ENCODE results near the gene EPHB1. TPM values are rescaled to one million over a fixed set of nuclear protein-coding genes. Genes with fewer than 3 reads are reported as not detected.
"Not testable (repeated sequence)": the region's sequence is repeated elsewhere in the genome, so short reads cannot be mapped to it uniquely, and the experiment has no call there.

EPHB1 gene
- total RNA-seq, 2 experiments from 2014 or later: 0.39 to 0.91 TPM

DNA sequence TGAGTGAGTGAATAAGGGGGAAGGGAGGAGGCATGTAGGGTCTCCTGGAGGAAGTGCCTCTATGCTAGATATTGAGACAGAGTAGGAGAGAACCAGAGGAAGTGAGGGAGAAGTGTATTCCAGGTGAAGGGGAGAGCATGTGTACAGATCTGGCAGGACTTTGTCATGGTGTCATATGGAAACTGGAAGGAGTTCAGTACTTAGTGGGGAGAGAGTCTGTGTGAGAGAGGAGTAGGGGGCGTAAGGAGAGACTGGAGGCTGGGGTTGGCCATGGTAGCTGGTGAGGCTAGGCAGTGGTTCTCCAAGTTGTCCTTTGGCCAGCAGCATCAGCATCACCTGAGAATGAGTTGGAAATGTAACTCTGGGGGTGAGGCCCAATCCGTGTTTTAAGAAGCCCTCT lies 29.6 kb upstream of the EPHB1 start:
- POLR2A ChIA-PET: no interaction called here
- H3K27me3 Mint-ChIP-seq: peaks cover 8% of the 10 kb centered on the region
- H3K36me3 Mint-ChIP-seq: no peaks in the 10 kb centered on the region
- no peaks in the 10 kb centered on the region for H3K9me3 Mint-ChIP-seq
- no peaks in the 10 kb centered on the region for H3K4me1 Mint-ChIP-seq
- no peak for DNase-seq
- H3K4me3 Mint-ChIP-seq: no peak overlapping the region
- no peak for ATAC-seq (ENCODE audit: low read depth)
- H3K27ac Mint-ChIP-seq: no peak overlapping the region

DNA sequence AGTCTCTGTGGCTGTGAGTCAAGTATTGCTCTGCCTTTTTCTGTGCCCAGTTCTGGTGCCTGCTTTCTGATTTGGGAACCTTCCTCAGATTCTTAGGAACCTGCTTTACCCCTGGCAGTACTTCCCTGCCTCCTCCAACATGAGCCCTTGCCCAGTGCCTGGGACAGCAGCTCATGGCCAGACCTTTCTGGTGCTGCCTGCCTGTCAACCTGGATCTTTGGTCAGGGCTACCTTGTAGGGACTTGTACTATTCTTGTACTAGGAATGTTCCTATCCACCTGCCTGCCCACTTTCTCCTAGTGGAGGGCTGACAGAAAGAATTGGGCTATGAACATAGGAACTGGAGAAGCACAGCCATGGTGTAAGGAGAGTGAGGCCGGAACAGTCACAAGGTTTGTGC lies 28.8 kb upstream of the EPHB1 start:
- H3K27me3 Mint-ChIP-seq: peaks cover 8% of the 10 kb centered on the region
- DNase-seq: no peak
- H3K36me3 Mint-ChIP-seq: no peaks in the 10 kb centered on the region
- H3K27ac Mint-ChIP-seq: no peak overlapping the region
- POLR2A ChIA-PET: no interaction called here
- H3K4me3 Mint-ChIP-seq: no peak overlapping the region
- H3K9me3 Mint-ChIP-seq: no peaks in the 10 kb centered on the region
- H3K4me1 Mint-ChIP-seq: no peaks in the 10 kb centered on the region
- no peak for ATAC-seq (ENCODE audit: low read depth)

DNA sequence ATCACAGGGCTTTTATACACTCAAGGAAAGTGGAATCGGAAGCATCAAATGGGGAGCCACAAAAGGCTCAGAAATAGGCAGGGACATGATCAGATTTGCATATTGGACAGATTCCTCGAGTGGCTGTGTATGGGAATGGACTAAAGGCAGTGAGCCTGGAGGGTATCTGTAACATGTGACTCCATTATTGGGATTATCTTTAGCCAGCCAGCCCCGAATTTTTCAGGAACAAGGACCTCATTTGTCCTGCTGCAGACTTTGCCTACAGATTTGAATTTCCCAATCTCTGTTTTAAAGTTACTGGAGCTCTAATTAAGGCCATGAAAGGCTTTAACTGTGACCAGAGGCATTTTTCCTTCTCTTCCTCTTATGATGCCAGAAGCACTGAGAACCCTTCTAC lies 26.9 kb upstream of the EPHB1 start:
- ATAC-seq (ENCODE audit: low read depth): no peak
- H3K4me1 Mint-ChIP-seq: no peaks in the 10 kb centered on the region
- H3K27ac Mint-ChIP-seq: no peak overlapping the region
- no peaks in the 10 kb centered on the region for H3K36me3 Mint-ChIP-seq
- H3K4me3 Mint-ChIP-seq: no peak overlapping the region
- no peak for DNase-seq
- POLR2A ChIA-PET: no interaction called here
- no peaks in the 10 kb centered on the region for H3K9me3 Mint-ChIP-seq
- H3K27me3 Mint-ChIP-seq: peaks cover 5% of the 10 kb centered on the region

DNA sequence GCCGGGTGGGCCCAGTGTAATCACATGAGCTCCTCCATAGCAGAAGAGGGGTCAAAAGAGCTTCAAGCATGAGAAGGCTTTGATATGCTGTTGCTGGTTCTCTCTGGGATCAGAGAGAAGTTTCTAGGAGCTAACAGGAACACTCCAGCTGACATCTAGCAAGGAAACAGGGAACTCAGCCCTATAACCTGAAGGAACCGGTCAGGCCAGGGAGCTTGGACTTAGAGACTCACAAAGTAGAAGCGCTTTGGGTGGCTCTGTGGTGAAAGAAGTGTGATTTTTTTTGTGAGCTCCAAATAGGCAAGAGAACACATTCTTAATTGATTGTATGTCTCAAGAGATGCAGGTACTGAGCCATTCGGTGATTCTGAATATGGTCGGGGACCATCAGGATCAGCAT lies 26.2 kb upstream of the EPHB1 start:
- H3K27me3 Mint-ChIP-seq: peaks cover 10% of the 10 kb centered on the region
- no peaks in the 10 kb centered on the region for H3K9me3 Mint-ChIP-seq
- POLR2A ChIA-PET: no interaction called here
- no peak for ATAC-seq (ENCODE audit: low read depth)
- no peaks in the 10 kb centered on the region for H3K4me1 Mint-ChIP-seq
- no peak overlapping the region for H3K27ac Mint-ChIP-seq
- H3K4me3 Mint-ChIP-seq: no peak overlapping the region
- DNase-seq: no peak
- no peaks in the 10 kb centered on the region for H3K36me3 Mint-ChIP-seq

DNA sequence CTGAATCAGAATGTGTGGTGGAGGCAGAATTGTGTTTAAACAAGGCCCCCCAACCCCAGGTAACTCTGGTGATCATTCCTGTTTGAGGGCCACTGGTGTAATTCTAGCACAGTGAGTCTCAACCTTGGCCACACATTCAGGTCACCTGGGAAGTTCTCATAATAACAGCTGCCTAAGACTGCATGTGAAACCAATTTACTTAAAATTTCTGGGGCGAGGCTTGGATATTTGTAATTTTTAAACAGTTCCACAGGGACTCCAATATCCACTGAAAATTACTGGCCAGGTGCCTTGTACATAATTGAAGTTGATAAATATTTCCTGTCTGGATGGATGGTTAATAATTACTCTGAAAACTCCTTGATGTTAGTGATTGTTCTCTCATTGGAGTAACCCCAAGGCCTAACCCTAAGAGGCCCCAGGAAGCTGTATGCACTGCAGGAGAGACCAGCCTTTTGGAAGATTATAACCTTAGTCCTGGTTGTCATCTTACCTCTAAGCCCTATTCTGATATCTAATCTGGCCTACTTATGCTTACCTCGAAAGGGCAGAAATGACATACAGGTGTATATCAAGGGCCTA lies 25.7 kb upstream of the EPHB1 start:
- H3K27me3 Mint-ChIP-seq: peaks cover 13% of the 10 kb centered on the region
- H3K36me3 Mint-ChIP-seq: no peaks in the 10 kb centered on the region
- H3K4me1 Mint-ChIP-seq: no peaks in the 10 kb centered on the region
- DNase-seq (no peak), ATAC-seq (ENCODE audit: low read depth) (no peak)
- no peaks in the 10 kb centered on the region for H3K9me3 Mint-ChIP-seq
- H3K4me3 Mint-ChIP-seq: no peak overlapping the region
- POLR2A ChIA-PET: no interaction called here
- H3K27ac Mint-ChIP-seq: no peak overlapping the region

DNA sequence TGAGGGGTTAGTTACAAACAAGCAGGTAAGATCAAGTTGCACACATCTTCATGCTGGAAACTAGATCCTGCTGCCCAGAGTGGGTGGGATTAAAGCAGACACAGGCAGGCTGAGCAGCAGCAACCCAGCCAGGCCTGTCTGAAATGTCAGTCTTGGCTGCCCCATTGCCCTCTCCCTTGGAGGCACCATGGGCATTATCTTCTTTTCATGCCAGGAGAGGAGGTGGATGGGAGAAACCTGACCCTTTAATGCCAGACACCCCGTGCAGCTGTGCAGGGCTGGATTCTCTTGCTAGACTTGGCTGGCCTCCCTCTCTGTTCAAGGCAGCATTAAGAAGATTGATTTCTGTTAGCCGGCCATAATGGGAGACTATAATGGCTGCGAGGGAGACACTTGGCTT lies 23.0 kb upstream of the EPHB1 start:
- peaks cover 3% of the 10 kb centered on the region for H3K36me3 Mint-ChIP-seq
- no peak for ATAC-seq (ENCODE audit: low read depth)
- DNase-seq: no peak
- H3K4me3 Mint-ChIP-seq: no peak overlapping the region
- POLR2A ChIA-PET: no interaction called here
- H3K9me3 Mint-ChIP-seq: no peaks in the 10 kb centered on the region
- H3K27me3 Mint-ChIP-seq: peaks cover 16% of the 10 kb centered on the region
- H3K27ac Mint-ChIP-seq: no peak overlapping the region
- H3K4me1 Mint-ChIP-seq: peaks cover 8% of the 10 kb centered on the region

DNA sequence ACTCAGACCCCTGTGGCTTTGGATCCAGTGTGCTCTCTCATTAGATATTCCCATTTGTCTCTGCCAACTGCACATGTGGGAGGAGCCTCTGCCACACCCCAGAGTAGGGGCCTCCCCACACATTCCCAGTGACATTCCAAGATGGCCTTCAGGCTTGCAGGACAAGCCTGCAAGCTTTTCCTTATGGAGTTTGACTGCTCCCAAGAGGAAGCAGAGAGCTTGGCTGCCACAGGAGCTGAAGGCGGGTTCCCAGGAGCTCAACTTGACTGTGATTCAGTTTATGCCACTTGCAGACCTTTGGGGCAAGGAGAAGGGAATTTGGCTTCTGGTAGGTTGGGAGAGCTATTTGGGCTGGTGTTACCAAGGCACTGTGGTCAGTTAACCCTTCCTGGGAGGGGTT lies 22.5 kb upstream of the EPHB1 start:
- peaks cover 16% of the 10 kb centered on the region for H3K27me3 Mint-ChIP-seq
- no peak overlapping the region for H3K27ac Mint-ChIP-seq
- DNase-seq: no peak
- peaks cover 12% of the 10 kb centered on the region for H3K4me1 Mint-ChIP-seq
- H3K9me3 Mint-ChIP-seq: no peaks in the 10 kb centered on the region
- POLR2A ChIA-PET: no interaction called here
- H3K36me3 Mint-ChIP-seq: peaks cover 5% of the 10 kb centered on the region
- no peak for ATAC-seq (ENCODE audit: low read depth)
- no peak overlapping the region for H3K4me3 Mint-ChIP-seq

DNA sequence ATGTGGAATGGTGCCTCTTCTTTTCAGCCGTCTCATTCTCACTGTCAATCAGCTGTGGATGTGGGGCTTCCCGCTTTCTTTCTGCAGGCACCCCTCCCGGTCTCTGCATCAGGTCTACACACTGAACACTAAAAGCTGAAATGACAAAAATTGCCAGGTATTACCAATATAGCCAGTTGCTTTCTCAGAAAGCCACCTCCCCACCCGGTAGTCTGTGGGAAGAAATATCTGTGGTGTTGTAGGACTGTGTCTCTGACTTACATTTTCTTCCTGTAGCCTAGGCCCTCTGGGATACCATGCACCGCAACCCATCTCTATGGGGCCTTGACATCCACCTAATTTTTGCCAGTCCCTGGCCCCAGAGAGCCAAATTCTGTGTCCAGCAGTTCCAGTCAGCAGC lies 19.2 kb upstream of the EPHB1 start:
- Mint-ChIP-seq H3K27ac (no peak overlapping the region), H3K27me3 (peaks cover 19% of the 10 kb centered on the region), H3K36me3 (peaks cover 5% of the 10 kb centered on the region), H3K4me1 (peaks cover 20% of the 10 kb centered on the region), H3K4me3 (no peak overlapping the region), H3K9me3 (no peaks in the 10 kb centered on the region)
- DNase-seq (no peak), ATAC-seq (ENCODE audit: low read depth) (peak; percentile 45)
- POLR2A ChIA-PET: no interaction called here

DNA sequence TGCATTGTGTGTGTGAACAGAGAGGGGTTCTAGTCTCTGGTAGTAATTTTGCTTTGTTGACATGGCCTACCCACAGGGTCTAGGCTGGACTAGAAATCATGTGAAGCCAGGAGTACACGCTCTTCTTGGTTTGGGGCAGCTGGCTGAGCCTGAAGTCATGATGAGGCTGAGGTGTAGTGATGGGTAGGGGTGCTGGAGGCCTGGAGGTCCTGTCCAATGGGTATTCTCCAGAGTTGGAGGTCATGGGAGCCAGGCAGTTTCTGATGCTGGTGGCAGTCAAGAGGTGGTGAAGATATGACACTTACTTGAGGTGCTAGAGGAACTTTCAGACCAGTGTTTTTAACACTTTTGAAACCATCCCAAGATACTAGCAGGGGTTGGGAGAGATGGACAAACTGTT lies 18.5 kb upstream of the EPHB1 start:
- Mint-ChIP-seq H3K27me3 (peaks cover 26% of the 10 kb centered on the region), H3K36me3 (peaks cover 5% of the 10 kb centered on the region), H3K27ac (peak overlapping the region; percentile 76), H3K4me1 (peaks cover 20% of the 10 kb centered on the region), H3K4me3 (no peak overlapping the region), H3K9me3 (no peaks in the 10 kb centered on the region)
- ATAC-seq (ENCODE audit: low read depth) (no peak), DNase-seq (no peak)
- POLR2A ChIA-PET: no interaction called here

DNA sequence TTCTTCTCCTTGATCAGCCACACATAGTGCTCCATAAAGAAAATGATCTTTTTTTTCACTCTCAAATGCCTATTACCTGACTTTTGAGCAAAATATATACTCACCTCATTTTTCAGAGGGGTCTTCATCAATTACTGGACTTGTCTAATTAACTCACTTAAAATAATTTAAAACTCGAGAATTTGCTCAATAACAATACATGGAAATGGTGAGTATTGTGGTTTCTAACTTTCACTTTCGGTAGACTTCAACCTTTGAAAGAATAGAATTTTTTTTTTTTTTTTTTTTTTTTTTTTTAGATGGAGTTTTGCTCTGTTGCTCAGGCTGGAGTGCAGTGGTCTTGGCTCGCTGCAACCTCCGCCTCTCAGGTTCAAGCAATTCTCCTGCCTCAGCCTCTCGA lies 17.7 kb upstream of the EPHB1 start:
- peaks cover 32% of the 10 kb centered on the region for H3K27me3 Mint-ChIP-seq
- H3K36me3 Mint-ChIP-seq: peaks cover 5% of the 10 kb centered on the region
- peaks cover 20% of the 10 kb centered on the region for H3K4me1 Mint-ChIP-seq
- H3K4me3 Mint-ChIP-seq: peak overlapping the region; percentile 62
- H3K9me3 Mint-ChIP-seq: no peaks in the 10 kb centered on the region
- POLR2A ChIA-PET: no interaction called here
- peak overlapping the region; percentile 80 for H3K27ac Mint-ChIP-seq
- ATAC-seq (ENCODE audit: low read depth) (no peak), DNase-seq (no peak)

DNA sequence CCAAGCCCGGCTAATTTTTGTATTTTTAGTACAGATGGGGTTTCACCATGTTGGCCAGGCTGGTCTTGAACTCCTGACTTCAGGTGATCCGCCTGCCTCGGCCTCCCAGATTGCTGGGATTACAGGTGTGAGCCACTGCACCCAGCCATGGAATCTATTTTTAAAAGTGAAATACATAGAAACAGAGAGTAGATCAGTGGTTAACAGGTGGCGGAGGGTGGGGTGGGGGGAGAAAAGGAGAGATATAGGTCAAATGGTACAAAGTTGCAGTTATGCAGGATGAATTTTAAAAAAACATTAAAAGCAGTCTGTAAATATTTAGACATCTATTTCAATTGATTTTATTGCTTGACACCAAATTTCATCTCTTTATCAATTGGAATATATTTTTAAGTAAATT lies 6.8 kb upstream of the EPHB1 start:
- H3K4me3 Mint-ChIP-seq; H3K36me3 Mint-ChIP-seq; H3K27ac Mint-ChIP-seq; H3K4me1 Mint-ChIP-seq; H3K9me3 Mint-ChIP-seq; ATAC-seq (ENCODE audit: low read depth); POLR2A ChIA-PET; DNase-seq: not testable (repeated sequence)
- peaks cover 64% of the 10 kb centered on the region for H3K27me3 Mint-ChIP-seq

DNA sequence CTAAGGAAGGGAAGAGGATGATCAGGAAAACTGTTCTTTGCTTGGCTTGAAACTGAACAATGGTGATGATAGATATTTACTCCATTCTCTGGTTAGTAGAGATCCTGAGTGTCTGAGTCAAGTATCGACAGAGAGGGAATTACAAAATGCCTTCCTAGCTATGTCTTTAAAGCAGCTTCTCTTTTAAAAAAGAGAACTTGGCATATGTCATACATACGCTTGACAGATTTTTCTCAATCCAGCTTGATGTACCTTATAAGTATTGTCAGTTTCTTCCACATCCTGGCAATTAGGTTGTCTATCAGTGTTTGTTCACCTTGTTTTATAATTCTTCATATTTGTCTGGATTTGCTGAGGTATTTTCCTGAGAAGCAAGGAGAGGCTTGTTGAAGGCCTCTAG lies 5.0 kb upstream of the EPHB1 start:
- POLR2A ChIA-PET: no interaction called here
- H3K27ac Mint-ChIP-seq: no peak overlapping the region
- ATAC-seq (ENCODE audit: low read depth): no peak
- peaks cover 58% of the 10 kb centered on the region for H3K27me3 Mint-ChIP-seq
- H3K4me3 Mint-ChIP-seq: no peak overlapping the region
- H3K4me1 Mint-ChIP-seq: peaks cover 3% of the 10 kb centered on the region
- DNase-seq: no peak
- no peaks in the 10 kb centered on the region for H3K9me3 Mint-ChIP-seq
- H3K36me3 Mint-ChIP-seq: no peaks in the 10 kb centered on the region

DNA sequence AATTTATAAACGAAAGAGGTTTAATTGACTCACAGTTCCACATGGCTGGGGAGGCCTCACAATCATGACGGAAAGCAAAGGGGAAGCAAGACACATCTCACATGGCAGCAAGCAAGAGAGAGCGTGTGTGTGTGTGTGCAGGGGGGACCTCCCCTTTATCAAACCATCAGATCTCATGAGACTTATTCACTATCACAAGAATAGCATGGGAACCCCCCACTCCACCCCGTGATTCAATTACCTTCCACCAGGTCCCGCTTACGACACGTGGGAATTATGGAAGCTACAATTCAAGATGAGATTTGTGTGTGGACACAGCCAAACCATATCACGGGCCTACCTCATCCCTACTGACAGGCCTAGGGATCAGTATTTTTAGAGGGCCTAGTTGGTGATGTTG lies 3.1 kb upstream of the EPHB1 start:
- peaks cover 58% of the 10 kb centered on the region for H3K27me3 Mint-ChIP-seq
- no peak overlapping the region for H3K4me3 Mint-ChIP-seq
- no peaks in the 10 kb centered on the region for H3K9me3 Mint-ChIP-seq
- ATAC-seq (ENCODE audit: low read depth) (no peak), DNase-seq (no peak)
- POLR2A ChIA-PET: no interaction called here
- peaks cover 7% of the 10 kb centered on the region for H3K4me1 Mint-ChIP-seq
- no peaks in the 10 kb centered on the region for H3K36me3 Mint-ChIP-seq
- H3K27ac Mint-ChIP-seq: no peak overlapping the region

DNA sequence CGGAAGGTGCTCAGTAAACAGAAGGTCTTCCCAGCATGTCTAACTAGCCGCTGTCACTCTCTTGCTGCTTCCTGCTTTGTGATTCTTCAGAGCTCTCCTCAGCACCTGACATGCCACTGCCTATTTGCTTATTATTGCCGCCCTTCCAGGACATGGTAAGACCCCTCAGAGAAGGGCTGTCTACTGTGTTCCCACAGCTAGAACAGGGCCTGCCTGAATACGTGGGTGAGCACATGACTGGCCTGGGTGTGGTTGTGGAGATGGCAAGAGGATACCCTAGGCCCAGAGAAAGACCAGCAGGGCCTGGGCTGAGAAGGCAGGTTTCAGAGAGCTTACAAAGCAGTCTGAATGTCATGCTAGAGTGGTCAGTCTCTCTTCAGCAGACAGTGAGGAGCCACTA lies 2.4 kb upstream of the EPHB1 start:
- Mint-ChIP-seq H3K36me3 (no peaks in the 10 kb centered on the region), H3K9me3 (no peaks in the 10 kb centered on the region), H3K27me3 (peaks cover 58% of the 10 kb centered on the region), H3K27ac (no peak overlapping the region), H3K4me3 (no peak overlapping the region), H3K4me1 (peaks cover 14% of the 10 kb centered on the region)
- DNase-seq (no peak), ATAC-seq (ENCODE audit: low read depth) (no peak)
- POLR2A ChIA-PET: no interaction called here

DNA sequence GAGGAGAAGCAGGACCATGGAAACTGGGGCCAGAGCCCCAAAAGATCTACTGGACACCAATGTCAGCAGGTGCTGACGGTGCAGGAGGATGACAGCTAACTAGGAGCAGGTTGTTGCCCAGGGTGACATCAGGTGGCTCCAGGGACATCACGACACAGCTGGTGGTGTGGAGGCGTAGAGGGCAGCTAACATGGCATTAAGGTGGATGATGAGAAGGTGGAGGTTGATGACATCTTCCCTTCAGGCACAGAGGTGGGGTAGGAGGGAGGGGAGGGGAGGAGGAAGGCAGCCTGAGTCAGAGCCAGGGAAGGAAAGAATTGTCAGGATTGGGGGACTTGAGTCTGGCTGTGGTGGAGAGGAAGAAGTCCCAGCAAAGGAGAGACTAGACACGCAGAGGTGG lies 1.5 kb upstream of the EPHB1 start:
- Mint-ChIP-seq H3K4me3 (no peak overlapping the region), H3K27ac (peak overlapping the region; percentile 19), H3K27me3 (peaks cover 64% of the 10 kb centered on the region), H3K9me3 (no peaks in the 10 kb centered on the region), H3K36me3 (no peaks in the 10 kb centered on the region), H3K4me1 (peaks cover 16% of the 10 kb centered on the region)
- no peak for DNase-seq
- POLR2A ChIA-PET: no interaction called here
- no peak for ATAC-seq (ENCODE audit: low read depth)
